Measurements from ENCODE around the gene TMEM132D. TPM values are rescaled to one million over a fixed set of nuclear protein-coding genes. Genes with fewer than 3 reads are reported as not detected.

TMEM132D gene
- total and polyA plus RNA-seq, 2 of the 4 experiments (the other 2 are of a cell fraction), result not detected

DNA sequence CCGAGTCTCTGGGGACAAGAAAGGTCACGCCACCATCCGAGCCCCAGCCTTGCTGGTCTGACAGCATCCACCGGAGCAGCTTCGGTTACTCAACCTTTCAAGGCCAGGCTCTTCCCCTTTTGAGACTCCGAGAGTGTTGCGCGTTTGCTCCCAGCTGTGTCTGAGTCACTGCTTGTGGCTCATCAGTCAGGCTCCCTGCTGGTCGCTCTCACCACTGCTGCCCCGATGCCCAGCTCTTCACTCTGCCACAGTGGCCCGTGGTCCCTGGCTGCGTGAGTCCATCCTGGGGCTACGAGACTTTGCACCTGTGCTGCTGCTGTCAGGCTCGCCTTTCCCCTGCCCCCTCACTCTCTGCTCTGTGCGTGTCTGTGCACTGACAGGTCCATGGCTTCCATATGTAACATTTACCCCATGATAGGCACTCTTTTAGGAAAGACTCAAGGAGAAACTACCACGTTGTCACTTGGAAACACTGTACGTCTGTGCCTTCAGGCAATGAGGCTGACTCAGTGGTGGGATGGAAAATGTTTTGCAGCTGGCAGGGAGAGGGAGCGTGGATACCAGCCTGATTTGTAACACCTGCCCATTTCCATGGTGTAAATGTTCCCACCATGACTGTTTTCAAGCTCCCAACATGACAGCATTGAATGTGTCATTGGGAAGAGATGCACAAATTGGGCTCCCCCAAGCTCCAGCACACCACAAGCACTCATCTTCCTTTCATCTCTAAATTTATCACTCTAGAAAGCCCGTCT lies 350.7 kb downstream of the TMEM132D start:
- dilution Hi-C loops (cut with HindIII; ENCODE audit: low sequenced_read_pairs, unreplicated experiment) (no loop called here), in situ Hi-C loops (cut with MboI; ENCODE audit: low sequenced_read_pairs) (no loop called here), intact Hi-C loops (cut with micrococcal nuclease) (no loop called here)
- no peak for DNase-seq
- Histone ChIP-seq H2BK20ac (ENCODE audit: low read depth, low read length) (no peak overlapping the region), H2AK5ac (ENCODE audit: low read depth, low read length) (no peak overlapping the region), H4K8ac (ENCODE audit: low read depth in 2 of 2, low read length in 2 of 2) (no peak overlapping the region), H4K5ac (ENCODE audit: low read depth, low read length) (no peak overlapping the region), H3K56ac (ENCODE audit: extremely low read depth, insufficient read depth, low read length) (no peak overlapping the region), H2AK9ac (replicated peaks; ENCODE audit: low read depth, low read length, poor library complexity) (no peak overlapping the region), H3K9me1 (ENCODE audit: insufficient read depth, low read length) (no peaks in the 10 kb centered on the region), H3K18ac (ENCODE audit: low read depth, low read length) (no peak overlapping the region), H3K79me1 (ENCODE audit: low read depth in 1 of 2, low read length in 2 of 2) (no peaks in the 10 kb centered on the region), H3K4me3 (ENCODE audit: insufficient read depth, low read depth, low read length) (no peak overlapping the region), H3K27me3 (ENCODE audit: control insufficient read depth, insufficient read depth, low read length) (no peaks in the 10 kb centered on the region), H4K91ac (ENCODE audit: insufficient read depth, low read depth, low read length) (no peak overlapping the region), H3K36me3 (ENCODE audit: control insufficient read depth, insufficient read depth, low read length) (no peaks in the 10 kb centered on the region), H2BK15ac (ENCODE audit: low read depth, low read length) (no peak overlapping the region), H3K9ac (ENCODE audit: low read depth, low read length) (no peak overlapping the region), H2AFZ (replicated peaks; ENCODE audit: low read length, poor library complexity) (no peak overlapping the region), H3K27ac (ENCODE audit: insufficient read depth, low read length) (no peak overlapping the region), H3K4me1 (ENCODE audit: control insufficient read depth, insufficient read depth, low read length) (no peaks in the 10 kb centered on the region), H3K4me2 (ENCODE audit: low read depth, low read length) (no peak overlapping the region), H3K14ac (replicated peaks; ENCODE audit: low read depth, low read length) (no peak overlapping the region), H2BK5ac (ENCODE audit: low read depth, low read length, poor library complexity, severe bottlenecking) (no peak overlapping the region), H4K20me1 (ENCODE audit: insufficient read depth, low read length) (no peaks in the 10 kb centered on the region), H3K9me3 (ENCODE audit: control insufficient read depth, insufficient read depth, low read length) (peaks cover 28% of the 10 kb centered on the region), H2BK120ac (ENCODE audit: low read depth, low read length) (no peak overlapping the region), H3K23ac (ENCODE audit: low read depth, low read length) (no peak overlapping the region), H3K4ac (ENCODE audit: low read depth, low read length) (no peak overlapping the region)
- no TSS peak for BruUV-seq (replicated peaks)
- no peak for ATAC-seq (ENCODE audit: low read depth)
- POLR2A ChIA-PET (ENCODE audit: unreplicated experiment), result no interaction called here
- 74% methylated on average over 10 of the region's 19 CpGs; no CpG with 5 or more reads in 1 of the 2 experiments for WGBS, 2 experiments (ENCODE audit: extremely low coverage in 2 of 2, insufficient read length in 1 of 2)
- TF ChIP-seq RAD21 (IDR thresholded peaks at IDR 0.05; ENCODE audit: low read length), result no peak
- no peak for TF ChIP-seq MAZ (IDR thresholded peaks at IDR 0.05; ENCODE audit: borderline replicate concordance, low read depth, low read length)
- no peak for TF ChIP-seq POLR2A (IDR thresholded peaks at IDR 0.05; ENCODE audit: low read depth, low read length)
- no peak for TF ChIP-seq BHLHE40 (IDR thresholded peaks at IDR 0.05; ENCODE audit: low read depth, low read length)
- TF ChIP-seq NFE2L2 (IDR thresholded peaks at IDR 0.05; ENCODE audit: low read depth, low read length), result no peak
- no peak for TF ChIP-seq RFX5 (IDR thresholded peaks at IDR 0.05; ENCODE audit: low read depth, low read length)
- TF ChIP-seq CEBPB (IDR thresholded peaks at IDR 0.05; ENCODE audit: low read depth, low read length), result no peak
- no peak for TF ChIP-seq SMC3 (IDR thresholded peaks at IDR 0.05; ENCODE audit: low read depth, low read length)
- CTCF ChIA-PET, result no interaction called here
